Type B pancreatic cell (in vitro differentiated cells): Measurements from ENCODE around the gene ZNF207. TPM values are rescaled to one million over a fixed set of nuclear protein-coding genes. Genes with fewer than 3 reads are reported as not detected.

Experiments
- DNase-seq: peaks from one replicate; pipeline ENCODE4 v3.0.0; 2021; ENCODE audit warnings: mixed read lengths; ENCODE audit not compliant: unreplicated experiment; ENCODE audit errors: extremely low spot score
- H3K27ac Mint-ChIP-seq: 2 replicates; pipeline ENCODE4 v1.8.0; 2021; ENCODE audit warnings: mild to moderate bottlenecking, mixed read lengths
- H3K27me3 Mint-ChIP-seq: 2 replicates; pipeline ENCODE4 v1.8.0; 2021; ENCODE audit warnings: mixed read lengths
- H3K36me3 Mint-ChIP-seq: 2 replicates; pipeline ENCODE4 v1.8.0; 2021; ENCODE audit warnings: mixed read lengths
- H3K4me1 Mint-ChIP-seq: one replicate; pipeline ENCODE4 v1.8.0; 2021; ENCODE audit warnings: mixed read lengths; ENCODE audit not compliant: unreplicated experiment
- H3K4me3 Mint-ChIP-seq: 2 replicates; pipeline ENCODE4 v1.8.0; 2021; ENCODE audit warnings: mild to moderate bottlenecking, mixed read lengths
- H3K9me3 Mint-ChIP-seq: 2 replicates; pipeline ENCODE4 v1.8.0; 2021; ENCODE audit warnings: mixed read lengths
- CTCF ChIP-seq: fragments of 200-600 bp; sonication (generic); conservative IDR thresholded peaks from 2 replicates; pipeline ENCODE4 v1.5.0; 2021; ENCODE audit warnings: antibody characterized with exemption, mild to moderate bottlenecking
- total RNA-seq: library from RNA; stranded (reverse); gene quantifications from 2 replicates; pipeline ENCODE4 v1.2.1, GENCODE V29; 2021; ENCODE audit warnings: low replicate concordance

ZNF207 gene
- total RNA-seq, 1 donor from 2014 or later, result 206 TPM

GRCh38 chr17:32356750-32357149 lies 6.8 kb downstream of the ZNF207 start:
- Mint-ChIP-seq H3K27me3 (no peaks in the 10 kb centered on the region), H3K36me3 (peaks cover 30% of the 10 kb centered on the region), H3K4me1 (peaks cover 28% of the 10 kb centered on the region), H3K27ac (no peak overlapping the region), H3K9me3 (no peaks in the 10 kb centered on the region), H3K4me3 (no peak overlapping the region)
- DNase-seq, result no peak
- no peak for TF ChIP-seq CTCF

- no peak for DNase-seq
- H3K4me1 Mint-ChIP-seq, result peaks cover 23% of the 10 kb centered on the region
- H3K27me3 Mint-ChIP-seq, result no peaks in the 10 kb centered on the region
- H3K9me3 Mint-ChIP-seq, result no peaks in the 10 kb centered on the region
- no peak overlapping the region for H3K4me3 Mint-ChIP-seq
- H3K36me3 Mint-ChIP-seq, result peaks cover 29% of the 10 kb centered on the region
- no peak overlapping the region for H3K27ac Mint-ChIP-seq
- TF ChIP-seq CTCF, result no peak
Measured at GRCh38 chr17:32357615-32358014, 7.7 kb downstream of the ZNF207 start.

- Mint-ChIP-seq H3K4me3 (no peak overlapping the region), H3K27ac (no peak overlapping the region), H3K4me1 (peaks cover 6% of the 10 kb centered on the region), H3K27me3 (no peaks in the 10 kb centered on the region), H3K36me3 (peaks cover 27% of the 10 kb centered on the region), H3K9me3 (no peaks in the 10 kb centered on the region)
- TF ChIP-seq CTCF, result no peak
- no peak for DNase-seq
Measured at GRCh38 chr17:32361270-32361669, 11.3 kb downstream of the ZNF207 start.

- H3K9me3 Mint-ChIP-seq, result no peaks in the 10 kb centered on the region
- no peak overlapping the region for H3K4me3 Mint-ChIP-seq
- no peak for TF ChIP-seq CTCF
- peaks cover 28% of the 10 kb centered on the region for H3K36me3 Mint-ChIP-seq
- H3K27ac Mint-ChIP-seq, result no peak overlapping the region
- no peaks in the 10 kb centered on the region for H3K27me3 Mint-ChIP-seq
- no peak for DNase-seq
- no peaks in the 10 kb centered on the region for H3K4me1 Mint-ChIP-seq
Measured at GRCh38 chr17:32370426-32370825, 20.5 kb downstream of the ZNF207 start.

- peaks cover 22% of the 10 kb centered on the region for H3K36me3 Mint-ChIP-seq
- H3K27me3 Mint-ChIP-seq, result no peaks in the 10 kb centered on the region
- H3K27ac Mint-ChIP-seq, result no peak overlapping the region
- TF ChIP-seq CTCF, result no peak
- H3K4me3 Mint-ChIP-seq, result no peak overlapping the region
- no peak for DNase-seq
- no peaks in the 10 kb centered on the region for H3K9me3 Mint-ChIP-seq
- no peaks in the 10 kb centered on the region for H3K4me1 Mint-ChIP-seq
Measured at GRCh38 chr17:32382526-32383223, 32.7 kb downstream of the ZNF207 start.
